Measurements from ENCODE around the gene PTPRN2. TPM values are rescaled to one million over a fixed set of nuclear protein-coding genes. Genes with fewer than 3 reads are reported as not detected.

Gene PTPRN2
- total RNA-seq, 1 donor from 2014 or later: 11.4 TPM

- Mint-ChIP-seq H3K27me3 (peaks cover 12% of the 10 kb centered on the region), H3K9me3 (ENCODE audit: low read depth) (peaks cover 4% of the 10 kb centered on the region), H3K4me3 (ENCODE audit: low read depth) (no peak overlapping the region), H3K36me3 (ENCODE audit: insufficient read depth) (no peaks in the 10 kb centered on the region), H3K4me1 (ENCODE audit: low read depth) (no peaks in the 10 kb centered on the region), H3K27ac (no peak overlapping the region)
- no peak for DNase-seq (ENCODE audit: low spot score, unreplicated experiment)
- no peak for TF ChIP-seq CTCF (IDR thresholded peaks at IDR 0.05; ENCODE audit: unreplicated experiment)
Measured at GRCh38 chr7:158595068-158595467, 7.4 kb upstream of the PTPRN2 start.

GRCh38 chr7:158592541-158592940 lies 4.9 kb upstream of the PTPRN2 start:
- Mint-ChIP-seq H3K4me1 (ENCODE audit: low read depth) (no peaks in the 10 kb centered on the region), H3K36me3 (ENCODE audit: insufficient read depth) (no peaks in the 10 kb centered on the region), H3K27ac (no peak overlapping the region), H3K27me3 (peaks cover 27% of the 10 kb centered on the region), H3K9me3 (ENCODE audit: low read depth) (peaks cover 4% of the 10 kb centered on the region), H3K4me3 (ENCODE audit: low read depth) (no peak overlapping the region)
- no peak for TF ChIP-seq CTCF (IDR thresholded peaks at IDR 0.05; ENCODE audit: unreplicated experiment)
- DNase-seq (ENCODE audit: low spot score, unreplicated experiment): no peak

GRCh38 chr7:158591944-158592343 lies 4.3 kb upstream of the PTPRN2 start:
- Mint-ChIP-seq H3K36me3 (ENCODE audit: insufficient read depth) (no peaks in the 10 kb centered on the region), H3K27ac (no peak overlapping the region), H3K4me1 (ENCODE audit: low read depth) (no peaks in the 10 kb centered on the region), H3K9me3 (ENCODE audit: low read depth) (peaks cover 4% of the 10 kb centered on the region), H3K27me3 (peaks cover 27% of the 10 kb centered on the region), H3K4me3 (ENCODE audit: low read depth) (no peak overlapping the region)
- DNase-seq (ENCODE audit: low spot score, unreplicated experiment): no peak
- no peak for TF ChIP-seq CTCF (IDR thresholded peaks at IDR 0.05; ENCODE audit: unreplicated experiment)

GRCh38 chr7:158590181-158590530 lies 2.5 kb upstream of the PTPRN2 start:
- no peak for DNase-seq (ENCODE audit: low spot score, unreplicated experiment)
- Mint-ChIP-seq H3K36me3 (ENCODE audit: insufficient read depth) (no peaks in the 10 kb centered on the region), H3K4me3 (ENCODE audit: low read depth) (no peak overlapping the region), H3K9me3 (ENCODE audit: low read depth) (peaks cover 4% of the 10 kb centered on the region), H3K27me3 (peaks cover 40% of the 10 kb centered on the region), H3K4me1 (ENCODE audit: low read depth) (peaks cover 3% of the 10 kb centered on the region), H3K27ac (no peak overlapping the region)
- no peak for TF ChIP-seq CTCF (IDR thresholded peaks at IDR 0.05; ENCODE audit: unreplicated experiment)

- Mint-ChIP-seq H3K36me3 (ENCODE audit: insufficient read depth) (no peaks in the 10 kb centered on the region), H3K27ac (no peak overlapping the region), H3K4me1 (ENCODE audit: low read depth) (peaks cover 3% of the 10 kb centered on the region), H3K4me3 (ENCODE audit: low read depth) (no peak overlapping the region), H3K27me3 (peaks cover 45% of the 10 kb centered on the region), H3K9me3 (ENCODE audit: low read depth) (peaks cover 4% of the 10 kb centered on the region)
- no peak for TF ChIP-seq CTCF (IDR thresholded peaks at IDR 0.05; ENCODE audit: unreplicated experiment)
- no peak for DNase-seq (ENCODE audit: low spot score, unreplicated experiment)
Measured at GRCh38 chr7:158589653-158590052, 2.0 kb upstream of the PTPRN2 start.
